H1 (cell line): ENCODE data around the gene ARHGEF28.

Experiments
- CTCF ChIP-seq, 3 experiments: IDR thresholded peaks; 1 replicate in 2 of 3; 2 replicates in 1 of 3; pipeline versions ENCODE4 v1.5.1 to v1.6.1; 2011; ENCODE audit warnings: low read length in 3 of 3, mild to moderate bottlenecking in 3 of 3, inconsistent platforms in 2 of 3, low read depth in 1 of 3, moderate library complexity in 1 of 3; ENCODE audit not compliant: insufficient read depth in 1 of 3; ENCODE audit errors: control extremely low read depth in 1 of 3
- EGR1 ChIP-seq: IDR thresholded peaks from 2 replicates; pipeline ENCODE4 v1.6.1; 2011; ENCODE audit warnings: low read depth, low read length, borderline replicate concordance
- EZH2 ChIP-seq: fragments of 200-600 bp; sonication (generic); IDR thresholded peaks from 2 replicates; pipeline ENCODE4 v1.7.1; 2012; ENCODE audit warnings: low read depth, mild to moderate bottlenecking, moderate library complexity, low read length, inconsistent platforms; ENCODE audit not compliant: severe bottlenecking
- MAFK ChIP-seq: IDR thresholded peaks from 2 replicates; pipeline ENCODE4 v1.6.1; 2012; ENCODE audit warnings: low read depth, mild to moderate bottlenecking, improper control_type of control experiment, low read length
- POLR2A ChIP-seq, 2 experiments: IDR thresholded peaks; 1 replicate in 1 of 2; 2 replicates in 1 of 2; pipeline ENCODE4 v1.6.1; 2011; ENCODE audit warnings: low read depth in 2 of 2, low read length in 2 of 2, mild to moderate bottlenecking in 2 of 2; ENCODE audit errors: control extremely low read depth in 1 of 2
- POLR2AphosphoS5 ChIP-seq: IDR thresholded peaks from 2 replicates; pipeline ENCODE4 v1.6.1; 2011; ENCODE audit warnings: low read depth, low read length
- RAD21 ChIP-seq, 2 experiments: IDR thresholded peaks in 1 of 2; conservative IDR thresholded peaks in 1 of 2; 2 replicates each; pipeline ENCODE4 v1.6.1; 2011; ENCODE audit warnings: low read depth in 2 of 2, low read length in 2 of 2, improper control_type of control experiment in 1 of 2, inconsistent platforms in 1 of 2, mild to moderate bottlenecking in 1 of 2, moderate library complexity in 1 of 2
- RXRA ChIP-seq: IDR thresholded peaks from 2 replicates; pipeline ENCODE4 v1.6.1; 2011; ENCODE audit warnings: low read depth, mild to moderate bottlenecking, low read length, moderate library complexity; ENCODE audit not compliant: insufficient read depth
- SRF ChIP-seq: IDR thresholded peaks from 2 replicates; pipeline ENCODE4 v1.6.1; 2011; ENCODE audit warnings: mild to moderate bottlenecking, low read depth, low read length, moderate library complexity
- USF2 ChIP-seq: IDR thresholded peaks from 2 replicates; pipeline ENCODE4 v1.6.1; 2011; ENCODE audit warnings: low read length, improper control_type of control experiment
- TF ChIP-seq, protein P1 (sequence below): IDR thresholded peaks from 2 replicates; pipeline ENCODE4 v1.6.1; 2012; ENCODE audit warnings: inconsistent platforms

DNA sequence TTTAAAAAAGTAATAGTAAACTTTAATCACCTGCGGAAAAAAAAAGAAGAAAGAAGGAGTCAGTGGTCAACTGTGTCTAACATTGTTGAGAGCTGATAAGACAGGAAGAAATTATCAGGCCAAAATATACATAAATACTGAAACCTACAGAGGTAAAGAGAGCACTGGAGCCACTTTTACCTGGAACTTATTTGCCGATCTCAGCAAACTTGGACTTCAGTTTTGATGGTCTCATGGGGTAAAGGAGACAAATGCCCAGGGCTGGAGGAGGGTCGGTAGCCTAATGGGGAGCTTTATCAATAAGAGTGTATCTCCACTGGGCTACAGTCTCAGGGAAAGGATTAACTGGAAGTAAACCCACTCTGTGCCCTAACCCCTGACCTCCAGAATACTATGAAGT lies 26.6 kb upstream of the ARHGEF28 start:
- TF ChIP-seq POLR2A (IDR thresholded peaks at IDR 0.05; ENCODE audit: control extremely low read depth in 1 of 2, low read depth in 2 of 2, low read length in 2 of 2) = no peak
- TF ChIP-seq CTCF (IDR thresholded peaks at IDR 0.05; ENCODE audit: control extremely low read depth in 1 of 3, insufficient read depth in 1 of 3, low read depth in 1 of 3, low read length in 3 of 3) = no peak
- no peak for TF ChIP-seq USF2
- no peak for TF ChIP-seq EGR1
- no peak for TF ChIP-seq SRF
- TF ChIP-seq POLR2AphosphoS5 = no peak
- no peak for TF ChIP-seq RAD21 (IDR thresholded peaks at IDR 0.05 in 1 of 2, conservative IDR thresholded peaks at IDR 0.05 in 1 of 2; ENCODE audit: low read depth in 2 of 2, low read length in 2 of 2)
- TF ChIP-seq MAFK = no peak
- TF ChIP-seq, protein P1, sequence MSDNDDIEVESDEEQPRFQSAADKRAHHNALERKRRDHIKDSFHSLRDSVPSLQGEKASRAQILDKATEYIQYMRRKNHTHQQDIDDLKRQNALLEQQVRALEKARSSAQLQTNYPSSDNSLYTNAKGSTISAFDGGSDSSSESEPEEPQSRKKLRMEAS = no peak
- TF ChIP-seq EZH2 = no peak
- TF ChIP-seq RXRA = no peak
